Adipocyte (in vitro differentiated cells): ENCODE measurements around the gene FOXRED2.
"Not testable (repeated sequence)": the region's sequence is repeated elsewhere in the genome, so short reads cannot be mapped to it uniquely, and the experiment has no call there.

Experiments
- DNase-seq: peaks from one replicate; pipeline ENCODE4 v3.0.0-alpha.2; 2015; ENCODE audit warnings: low read depth
- H3K27me3 ChIP-seq: replicated peaks from 2 replicates; pipeline ENCODE4 v1.7.0; 2013; ENCODE audit warnings: mild to moderate bottlenecking, low read length, moderate library complexity; ENCODE audit not compliant: control insufficient read depth, insufficient read depth
- H3K36me3 ChIP-seq: 2 replicates; pipeline ENCODE4 v1.7.0; 2013; ENCODE audit warnings: low read length, mild to moderate bottlenecking, moderate library complexity; ENCODE audit not compliant: control insufficient read depth, insufficient read depth, severe bottlenecking
- H3K4me1 ChIP-seq: 2 replicates; pipeline ENCODE4 v1.7.0; 2013; ENCODE audit warnings: mild to moderate bottlenecking, low read length, moderate library complexity; ENCODE audit not compliant: control insufficient read depth, insufficient read depth
- H3K4me3 ChIP-seq: 2 replicates; pipeline ENCODE4 v1.7.0; 2013; ENCODE audit warnings: mild to moderate bottlenecking, low read length, moderate library complexity
- H3K9ac ChIP-seq: 2 replicates; pipeline ENCODE4 v1.7.0; 2013; ENCODE audit warnings: mild to moderate bottlenecking, low read length, moderate library complexity
- H3K9me3 ChIP-seq: 2 replicates; pipeline ENCODE4 v1.7.0; 2013; ENCODE audit warnings: mild to moderate bottlenecking, low read length, moderate library complexity; ENCODE audit not compliant: control insufficient read depth

The FOXRED2 gene

DNA sequence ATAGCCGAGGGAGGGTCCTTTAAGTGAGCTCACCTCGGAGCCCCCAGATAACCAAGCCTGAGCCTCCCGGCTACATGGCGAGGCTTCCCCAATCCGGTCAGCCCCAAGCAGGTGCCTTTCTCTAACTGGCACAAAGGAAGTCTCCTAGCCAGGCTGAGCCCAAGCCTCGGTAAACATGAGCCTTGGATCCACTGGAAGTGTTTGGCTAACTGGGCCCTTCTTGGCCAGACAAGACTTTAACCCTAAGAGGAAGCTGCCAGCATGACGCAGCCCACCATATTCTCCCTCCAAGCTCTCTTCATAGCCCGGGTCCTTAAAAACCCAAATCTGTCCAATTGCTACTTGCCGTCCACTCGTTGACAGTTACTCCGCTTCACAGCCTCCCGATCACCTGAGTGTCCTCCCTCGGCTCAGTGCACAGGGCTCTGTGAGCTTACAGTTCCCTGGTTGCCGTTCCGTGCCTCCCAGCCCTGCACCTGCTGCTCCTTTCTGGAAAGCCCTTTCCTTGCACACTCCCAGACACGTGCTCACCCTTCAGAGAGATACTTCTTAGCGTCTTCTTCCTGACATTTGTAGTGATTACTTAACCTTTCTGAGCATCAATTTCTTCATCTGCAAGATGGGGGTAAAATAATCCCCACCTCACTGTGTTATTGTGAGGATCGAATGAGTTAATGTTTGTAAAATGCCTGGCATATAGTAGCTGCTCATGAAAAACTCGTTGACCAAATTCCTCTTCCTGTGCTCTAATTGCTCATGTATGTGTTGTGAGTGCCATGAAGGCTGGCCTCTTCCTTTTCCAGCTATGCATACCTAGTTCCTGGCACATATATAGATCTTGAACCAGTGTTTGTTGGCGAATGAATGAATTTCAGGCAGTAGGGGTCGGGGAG lies 51.0 kb downstream of the FOXRED2 start:
- Histone ChIP-seq H3K4me3 (peak overlapping the region; percentile 69), H3K9ac (peak overlapping the region; percentile 54), H3K4me1 (peaks cover 20% of the 10 kb centered on the region), H3K27me3 (no peaks in the 10 kb centered on the region), H3K9me3 (no peaks in the 10 kb centered on the region), H3K36me3 (no peaks in the 10 kb centered on the region)
- no peak for DNase-seq

GRCh38 chr22:36454916-36455570 lies 51.8 kb downstream of the FOXRED2 start:
- Histone ChIP-seq H3K4me3 (peak overlapping the region; percentile 69), H3K9me3 (no peaks in the 10 kb centered on the region), H3K9ac (peak overlapping the region; percentile 73), H3K36me3 (no peaks in the 10 kb centered on the region), H3K27me3 (no peaks in the 10 kb centered on the region), H3K4me1 (peaks cover 20% of the 10 kb centered on the region)
- DNase-seq: peak; percentile 84

GRCh38 chr22:36453855-36454378 lies 52.9 kb downstream of the FOXRED2 start:
- H3K4me3 ChIP-seq: no peak overlapping the region
- H3K27me3 ChIP-seq: no peaks in the 10 kb centered on the region
- H3K4me1 ChIP-seq: peaks cover 20% of the 10 kb centered on the region
- H3K9me3 ChIP-seq: no peaks in the 10 kb centered on the region
- H3K36me3 ChIP-seq: no peaks in the 10 kb centered on the region
- no peak for DNase-seq
- H3K9ac ChIP-seq: no peak overlapping the region

DNA sequence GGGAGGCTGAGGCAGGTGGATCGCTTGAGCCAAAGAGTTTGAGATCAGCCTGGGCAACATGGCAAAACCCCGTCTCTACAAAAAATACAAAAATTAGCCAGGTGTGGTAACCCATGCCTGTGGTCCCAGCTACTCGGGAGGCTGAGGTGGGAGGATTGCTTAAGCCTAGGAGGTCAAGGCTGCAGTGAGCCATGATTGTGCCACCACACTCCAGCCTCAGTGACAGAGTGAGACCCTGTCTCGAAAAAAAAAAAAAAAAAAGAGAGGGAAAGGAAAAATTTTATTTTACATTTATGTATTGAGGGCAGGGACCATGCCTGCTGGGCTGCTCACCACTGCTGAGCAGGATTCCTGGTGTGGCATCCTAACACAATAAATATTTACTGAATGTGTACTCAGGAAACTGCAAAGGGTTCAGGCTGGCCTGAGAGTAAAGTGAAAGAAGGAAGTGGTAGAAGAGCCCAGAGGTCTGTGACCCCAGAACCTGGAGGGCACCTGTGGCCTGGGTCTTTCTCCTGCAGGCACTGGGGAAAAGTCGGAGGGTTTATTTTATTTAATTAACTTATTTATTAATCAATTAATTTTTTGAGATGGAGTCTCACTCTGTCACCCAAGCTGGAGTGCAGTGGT lies 53.7 kb downstream of the FOXRED2 start:
- DNase-seq, H3K36me3 ChIP-seq, H3K4me3 ChIP-seq, H3K27me3 ChIP-seq, H3K9ac ChIP-seq, H3K9me3 ChIP-seq: not testable (repeated sequence)
- peaks cover 16% of the 10 kb centered on the region for H3K4me1 ChIP-seq

DNA sequence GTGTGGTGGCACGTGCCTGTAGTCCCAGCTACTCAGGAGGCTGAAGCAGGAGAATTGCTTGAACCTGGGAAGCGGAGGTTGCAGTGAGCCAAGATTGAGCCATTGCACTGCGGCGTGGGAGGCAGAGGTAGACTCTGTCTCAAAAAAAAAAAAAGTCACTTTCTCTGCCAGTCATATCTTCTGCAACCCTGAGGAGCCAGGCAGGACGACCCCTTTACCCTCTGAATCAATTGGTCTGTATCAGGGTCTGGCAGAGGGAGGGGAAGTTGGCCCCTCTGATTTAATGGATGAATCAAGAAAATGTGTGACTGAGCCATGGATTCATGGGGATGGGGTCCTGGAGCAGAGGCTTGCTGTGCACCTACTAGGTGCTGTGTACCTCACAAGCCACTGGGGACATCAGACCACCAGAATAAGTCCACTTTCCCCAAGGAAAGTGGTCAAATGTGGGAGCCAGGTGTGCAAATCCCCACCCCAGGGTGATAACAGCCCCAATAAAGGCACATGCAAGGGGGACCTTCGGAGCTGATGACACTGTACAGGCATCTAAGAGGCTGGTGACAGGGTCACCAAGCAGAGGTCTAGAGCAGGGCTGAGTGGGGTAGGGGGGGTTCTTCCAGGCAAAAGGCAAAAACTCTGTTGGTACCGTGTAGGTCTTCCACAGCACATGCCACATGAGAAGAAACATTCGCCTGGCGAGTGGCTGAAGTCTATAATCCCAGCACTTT lies 54.4 kb downstream of the FOXRED2 start:
- H3K36me3 ChIP-seq: no peaks in the 10 kb centered on the region
- peaks cover 9% of the 10 kb centered on the region for H3K4me1 ChIP-seq
- no peaks in the 10 kb centered on the region for H3K27me3 ChIP-seq
- DNase-seq: no peak
- no peaks in the 10 kb centered on the region for H3K9me3 ChIP-seq
- H3K9ac ChIP-seq: no peak overlapping the region
- no peak overlapping the region for H3K4me3 ChIP-seq

GRCh38 chr22:36450923-36451322 lies 55.9 kb downstream of the FOXRED2 start:
- DNase-seq, H3K4me3 ChIP-seq, H3K36me3 ChIP-seq, H3K27me3 ChIP-seq, H3K9me3 ChIP-seq, H3K9ac ChIP-seq, H3K4me1 ChIP-seq: not testable (repeated sequence)

- H3K27me3 ChIP-seq: no peaks in the 10 kb centered on the region
- no peak for DNase-seq
- peaks cover 19% of the 10 kb centered on the region for H3K4me1 ChIP-seq
- no peaks in the 10 kb centered on the region for H3K36me3 ChIP-seq
- no peaks in the 10 kb centered on the region for H3K9me3 ChIP-seq
- no peak overlapping the region for H3K9ac ChIP-seq
- no peak overlapping the region for H3K4me3 ChIP-seq
These were observed 57.2 kb downstream of the FOXRED2 start for GRCh38 chr22:36449596-36450175.

DNA sequence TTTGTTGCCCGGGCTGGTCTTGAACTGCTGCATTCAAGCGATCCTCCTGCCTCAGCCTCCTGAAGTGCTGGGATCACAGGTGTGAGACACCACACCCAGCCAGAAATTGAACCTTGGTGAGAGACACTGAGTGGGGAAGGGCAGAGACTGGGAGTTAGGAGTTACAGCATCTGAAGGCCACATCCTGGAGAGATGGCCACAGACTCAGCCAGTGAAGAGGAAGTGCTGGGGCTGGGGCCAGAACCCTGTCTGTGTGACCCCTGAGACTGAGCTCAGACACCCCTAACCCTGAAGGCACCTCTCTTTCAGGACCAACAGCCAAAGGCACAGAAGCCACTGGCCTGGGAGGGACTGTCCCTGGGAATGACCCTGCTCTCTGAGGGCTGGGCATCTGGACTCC lies 59.2 kb downstream of the FOXRED2 start:
- no peak for DNase-seq
- no peaks in the 10 kb centered on the region for H3K9me3 ChIP-seq
- no peaks in the 10 kb centered on the region for H3K27me3 ChIP-seq
- H3K36me3 ChIP-seq: no peaks in the 10 kb centered on the region
- H3K4me1 ChIP-seq: peaks cover 20% of the 10 kb centered on the region
- no peak overlapping the region for H3K4me3 ChIP-seq
- no peak overlapping the region for H3K9ac ChIP-seq

GRCh38 chr22:36445158-36445668 lies 61.6 kb downstream of the FOXRED2 start:
- H3K27me3 ChIP-seq: no peaks in the 10 kb centered on the region
- no peaks in the 10 kb centered on the region for H3K36me3 ChIP-seq
- H3K9me3 ChIP-seq: no peaks in the 10 kb centered on the region
- peak overlapping the region; percentile 72 for H3K4me3 ChIP-seq
- peak overlapping the region; percentile 63 for H3K9ac ChIP-seq
- peak; percentile 71 for DNase-seq
- peaks cover 18% of the 10 kb centered on the region for H3K4me1 ChIP-seq

DNA sequence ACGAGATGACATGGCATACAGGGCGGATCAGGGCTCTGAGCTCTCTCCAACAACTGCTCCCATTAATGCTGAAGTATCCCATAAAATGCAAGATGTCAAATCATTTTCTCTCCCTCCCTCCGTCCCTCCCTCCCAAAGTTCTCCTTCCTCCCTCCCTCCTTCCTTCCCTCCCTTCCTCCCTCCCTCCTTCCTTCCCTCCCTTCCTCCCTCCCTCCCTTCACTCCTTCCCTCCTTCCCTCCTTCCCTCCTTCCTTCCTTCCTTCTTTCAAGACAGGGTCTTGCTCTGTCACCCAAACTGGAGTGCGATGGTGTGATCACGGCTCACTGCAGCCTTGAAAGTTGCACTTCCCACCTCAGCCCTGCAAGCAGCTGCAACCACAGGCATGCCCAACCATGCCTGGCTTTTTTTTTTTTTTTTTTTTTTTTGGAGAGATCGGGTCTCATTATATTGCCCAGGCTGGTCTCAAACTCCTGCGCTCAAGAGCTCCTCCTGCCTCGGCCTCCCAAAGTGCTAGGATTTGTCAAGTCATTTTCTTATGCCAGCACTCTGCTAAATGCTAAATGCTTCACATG lies 63.6 kb downstream of the FOXRED2 start:
- Histone ChIP-seq H3K36me3 (no peaks in the 10 kb centered on the region), H3K4me1 (peaks cover 31% of the 10 kb centered on the region), H3K9me3 (no peaks in the 10 kb centered on the region), H3K9ac (no peak overlapping the region), H3K27me3 (no peaks in the 10 kb centered on the region), H3K4me3 (no peak overlapping the region)
- no peak for DNase-seq
